HCT116 (cell line): Measurements from ENCODE around the gene ADA. TPM values are rescaled to one million over a fixed set of nuclear protein-coding genes. Genes with fewer than 3 reads are reported as not detected.

Experiments
- ATAC-seq: fragments of 200-7000 bp; cut with Tn5 transposase; 2 replicates; pipeline ENCODE4 v1.9.1; 2020; ENCODE audit warnings: mild to moderate bottlenecking, moderate library complexity
- BruUV-seq: library from RNA; stranded (reverse); fragments of 400-500 nt; replicated peaks from 2 replicates; lab custom pipeline; 2021; lab: Mats Ljungman, UMichigan
- CTCF ChIA-PET: fragments of 300-600 bp; sonication (Branson Sonifier 250); formaldehyde crosslinking; loops from one replicate; lab custom pipeline; 2021; ENCODE audit warnings: antibody characterized with exemption; lab: Charles Lee
- POLR2A ChIA-PET: fragments of 300-600, 350-600 bp; sonication (Branson Sonifier 250); formaldehyde crosslinking; loops from one replicate; lab custom pipeline; 2021; ENCODE audit warnings: antibody characterized with exemption; lab: Charles Lee
- RAD21 ChIA-PET, 2 experiments: fragments of 300-600 bp; sonication (Branson Sonifier 250); formaldehyde crosslinking; loops; one replicate each; lab custom pipeline; 2023; ENCODE audit warnings: low total read pairs in 2 of 2; ENCODE audit not compliant: uncharacterized antibody in 2 of 2, unreplicated experiment in 2 of 2, low non-redundant PET in 1 of 2; lab: Charles Lee
- DNase-seq: peaks from one replicate; pipeline ENCODE4 v3.0.0-alpha.2; 2010; ENCODE audit warnings: low read depth, low spot score
- H2AFZ ChIP-seq: fragments of 200-600 bp; shearing (Covaris generic), sonication (generic); 2 replicates; pipeline ENCODE4 v1.6.1; 2017; ENCODE audit warnings: low read depth, mixed run types, mixed read lengths, antibody characterized with exemption, low read length; ENCODE audit not compliant: poor library complexity, severe bottlenecking
- H3K27ac ChIP-seq: 2 replicates; pipeline ENCODE4 v1.5.1; 2012; ENCODE audit warnings: low read depth, low read length
- H3K27me3 ChIP-seq: fragments of 200-600 bp; sonication (generic); 2 replicates; pipeline ENCODE4 v1.6.1; 2016; ENCODE audit warnings: mixed run types, low read length, mixed read lengths; ENCODE audit not compliant: insufficient read depth
- H3K36me3 ChIP-seq, 2 experiments: fragments of 200-500 bp in 1 of 2; fragments of 200-600 bp in 1 of 2; sonication (Bioruptor generic) in 1 of 2; sonication (generic) in 1 of 2; 2 replicates each; pipeline versions ENCODE4 v1.5.1 to v1.6.1; 2014 to 2016; ENCODE audit warnings: low read length in 2 of 2, inconsistent platforms in 1 of 2, mixed read lengths in 1 of 2, mixed run types in 1 of 2; ENCODE audit not compliant: insufficient read depth in 2 of 2, control insufficient read depth in 1 of 2
- H3K4me1 ChIP-seq, 2 experiments: fragments of 200-600 bp in 1 of 2; sonication (generic) in 1 of 2; 2 replicates each; pipeline versions ENCODE4 v1.5.1 to v1.6.1; 2012 to 2017; ENCODE audit warnings: low read length in 2 of 2, inconsistent platforms in 1 of 2, mild to moderate bottlenecking in 1 of 2, mixed read lengths in 1 of 2, mixed run types in 1 of 2, moderate library complexity in 1 of 2; ENCODE audit not compliant: insufficient read depth in 2 of 2, control insufficient read depth in 1 of 2
- H3K4me2 ChIP-seq: fragments of 200-600 bp; sonication (generic); 2 replicates; pipeline ENCODE4 v1.6.1; 2017; ENCODE audit warnings: mixed run types, low read length, mixed read lengths
- H3K4me3 ChIP-seq, 2 experiments: fragments of 200-600 bp in 1 of 2; sonication (generic) in 1 of 2; replicated peaks in 1 of 2; 2 replicates each; pipeline ENCODE4 v1.5.1; 2011 to 2016; ENCODE audit warnings: low read length in 2 of 2, control low read depth in 1 of 2, low read depth in 1 of 2, mild to moderate bottlenecking in 1 of 2, mixed read lengths in 1 of 2, mixed run types in 1 of 2
- H3K79me2 ChIP-seq: fragments of 200-600 bp; sonication (generic); 2 replicates; pipeline ENCODE4 v1.6.1; 2017; ENCODE audit warnings: mild to moderate bottlenecking, mixed run types, low read length, moderate library complexity, mixed read lengths; ENCODE audit not compliant: insufficient read depth
- H3K9ac ChIP-seq: fragments of 200-600 bp; sonication (generic); 2 replicates; pipeline ENCODE4 v1.6.1; 2016; ENCODE audit warnings: low read length, mixed read lengths
- H3K9me2 ChIP-seq: fragments of 200-600 bp; sonication (generic), shearing (Covaris generic); 2 replicates; pipeline ENCODE4 v1.6.1; 2017; ENCODE audit warnings: mixed run types, mild to moderate bottlenecking, moderate library complexity; ENCODE audit not compliant: insufficient read depth
- H3K9me3 ChIP-seq, 2 experiments: fragments of 200-500 bp in 1 of 2; fragments of 200-600 bp in 1 of 2; sonication (Bioruptor generic) in 1 of 2; sonication (generic) in 1 of 2; 2 replicates each; pipeline ENCODE4 v1.6.1; 2014 to 2017; ENCODE audit warnings: low read length in 2 of 2, mixed read lengths in 2 of 2, inconsistent platforms in 1 of 2, low read depth in 1 of 2, mild to moderate bottlenecking in 1 of 2, mixed run types in 1 of 2, moderate library complexity in 1 of 2; ENCODE audit not compliant: control insufficient read depth in 1 of 2, insufficient read depth in 1 of 2
- H4K20me1 ChIP-seq: fragments of 200-600 bp; sonication (generic), shearing (Covaris generic); 2 replicates; pipeline ENCODE4 v1.6.1; 2017; ENCODE audit warnings: mixed run types, mild to moderate bottlenecking, moderate library complexity; ENCODE audit not compliant: insufficient read depth
- ATF3 ChIP-seq: IDR thresholded peaks from 2 replicates; pipeline ENCODE4 v1.6.1; 2012
- CBX3 ChIP-seq: IDR thresholded peaks from 2 replicates; pipeline ENCODE4 v1.6.1; 2012; ENCODE audit warnings: low read depth
- CEBPB ChIP-seq: IDR thresholded peaks from 2 replicates; pipeline ENCODE4 v1.6.1; 2012; ENCODE audit warnings: low read depth
- ELF1 ChIP-seq: IDR thresholded peaks from 2 replicates; pipeline ENCODE4 v1.6.1; 2012; ENCODE audit warnings: low read depth, borderline replicate concordance
- EZH2 ChIP-seq: fragments of 200-600 bp; sonication (generic); IDR thresholded peaks from 2 replicates; pipeline ENCODE4 v1.6.1; 2017; ENCODE audit warnings: antibody characterized with exemption, mixed run types
- EZH2phosphoT487 ChIP-seq: fragments of 200-600 bp; IDR thresholded peaks from 2 replicates; pipeline ENCODE4 v1.6.1; 2018; ENCODE audit warnings: antibody characterized with exemption, borderline replicate concordance
- FOSL1 ChIP-seq: IDR thresholded peaks from 2 replicates; pipeline ENCODE4 v1.6.1; 2012; ENCODE audit warnings: low read depth
- JUND ChIP-seq: IDR thresholded peaks from 2 replicates; pipeline ENCODE4 v1.6.1; 2012
- POLR2A ChIP-seq: IDR thresholded peaks from 2 replicates; pipeline ENCODE4 v1.7.0; 2011; ENCODE audit warnings: borderline replicate concordance; ENCODE audit not compliant: insufficient read depth, insufficient read length; ENCODE audit errors: extremely low read depth
- RAD21 ChIP-seq: IDR thresholded peaks from 2 replicates; pipeline ENCODE4 v1.6.1; 2012; ENCODE audit warnings: low read depth, mild to moderate bottlenecking
- SP1 ChIP-seq: IDR thresholded peaks from 2 replicates; pipeline ENCODE4 v1.6.1; 2012; ENCODE audit warnings: low read depth
- SRF ChIP-seq: IDR thresholded peaks from 2 replicates; pipeline ENCODE4 v1.6.1; 2012; ENCODE audit warnings: low read depth
- TCF7L2 ChIP-seq: IDR thresholded peaks from 2 replicates; pipeline ENCODE4 v1.7.0; 2011; ENCODE audit warnings: borderline replicate concordance, inconsistent platforms; ENCODE audit not compliant: insufficient read depth, insufficient read length; ENCODE audit errors: extremely low read depth
- ZFX ChIP-seq: fragments of 450-650 bp; IDR thresholded peaks from 2 replicates; pipeline ENCODE4 v1.6.1; 2017
- intact Hi-C: fragments of 100-400 bp; cut with micrococcal nuclease; formaldehyde crosslinking; loops from 2 replicates; pipeline ENCODE4 v1.10.0; 2022
- total RNA-seq: library from RNA; stranded (reverse); gene quantifications from one replicate; pipeline ENCODE4 v1.2.1, GENCODE V29; 2021; ENCODE audit not compliant: unreplicated experiment
- TF ChIP-seq, protein P1 (sequence below): IDR thresholded peaks from 2 replicates; pipeline ENCODE4 v1.6.1; 2012; ENCODE audit warnings: low read depth
- TF ChIP-seq, protein P2 (sequence below): IDR thresholded peaks from 2 replicates; pipeline ENCODE4 v1.6.1; 2012
- TF ChIP-seq, protein P3 (sequence below), 3 experiments: fragments of 200-600 bp in 1 of 3; sonication (generic) in 1 of 3; IDR thresholded peaks in 2 of 3; conservative IDR thresholded peaks in 1 of 3; 2 replicates each; pipeline ENCODE4 v1.5.1; 2012 to 2017; ENCODE audit warnings: low read depth in 2 of 3, low read length in 2 of 3, antibody characterized with exemption in 1 of 3, borderline replicate concordance in 1 of 3, control low read depth in 1 of 3, mild to moderate bottlenecking in 1 of 3, mixed read lengths in 1 of 3, mixed run types in 1 of 3, moderate library complexity in 1 of 3; ENCODE audit not compliant: insufficient read depth in 1 of 3

ADA gene
- total RNA-seq, 1 experiment from 2014 or later, result 25.9 TPM

DNA sequence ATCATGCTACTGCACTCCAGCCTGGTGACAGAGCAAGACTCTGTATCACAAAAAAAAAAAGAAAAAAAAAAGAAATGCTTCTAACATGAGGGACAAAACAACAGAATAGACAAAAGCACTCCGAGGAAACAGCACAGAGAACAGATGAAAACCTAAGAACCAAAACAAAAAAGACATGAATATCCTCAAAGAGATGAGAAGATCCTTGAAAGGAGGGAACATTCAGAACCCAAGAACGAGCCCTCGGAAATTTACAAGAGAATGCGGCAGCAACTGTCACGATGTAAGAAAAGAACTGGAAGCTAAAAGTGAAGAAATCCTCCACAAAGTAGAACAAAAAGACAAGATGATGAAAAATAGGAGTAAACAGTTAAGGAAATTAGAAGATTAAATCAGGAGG lies 21.2 kb downstream of the ADA start:
- Histone ChIP-seq H3K9ac (no peak overlapping the region), H3K27ac (no peak overlapping the region), H3K9me2 (no peaks in the 10 kb centered on the region), H3K79me2 (no peaks in the 10 kb centered on the region), H3K4me3 (no peak overlapping the region), H3K9me3 (no peaks in the 10 kb centered on the region), H3K4me2 (no peak overlapping the region), H3K4me1 (no peaks in the 10 kb centered on the region), H2AFZ (no peak overlapping the region), H3K27me3 (no peaks in the 10 kb centered on the region), H4K20me1 (no peaks in the 10 kb centered on the region), H3K36me3 (no peaks in the 10 kb centered on the region; a peak in 1 of 4 replicates)
- POLR2A ChIA-PET, result no interaction called here
- CTCF ChIA-PET, result no interaction called here
- ATAC-seq, result no peak
- DNase-seq, result no peak
- BruUV-seq, result no TSS peak
- RAD21 ChIA-PET, result no interaction called here
- no peak for TF ChIP-seq CEBPB
- no peak for TF ChIP-seq ZFX
- intact Hi-C loops, result no loop called here

DNA sequence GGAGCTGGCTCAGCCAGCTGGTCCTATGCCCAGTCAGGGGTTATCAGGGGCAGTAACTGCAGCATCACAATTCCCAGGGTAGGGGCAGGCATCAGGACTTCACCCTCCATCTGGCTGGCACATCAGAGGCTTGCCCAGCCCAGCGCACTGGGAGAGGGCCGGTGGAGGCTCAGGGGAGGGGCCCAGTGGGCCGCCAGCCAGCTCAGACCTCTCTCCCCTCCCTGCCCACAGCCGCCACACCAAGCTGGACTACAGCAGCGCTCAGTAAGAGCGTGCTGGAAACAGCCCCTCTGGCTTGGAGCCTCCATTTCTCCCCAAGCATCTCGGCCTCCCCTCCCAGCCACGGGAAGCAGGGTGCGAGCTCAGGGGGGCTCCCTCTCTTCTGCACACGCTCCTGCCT lies 22.0 kb downstream of the ADA start:
- no peak for ATAC-seq

More for the DNA sequence above, 22.0 kb downstream of the ADA start:
- H3K36me3 ChIP-seq, result peaks cover 0 to under 1% of the 10 kb centered on the region in 2 experiments; a peak in 2 of 4 replicates
- H3K9ac ChIP-seq, result no peak overlapping the region
- H3K4me1 ChIP-seq, result no peaks in the 10 kb centered on the region
- TF ChIP-seq EZH2phosphoT487 (no peak), RAD21 (no peak), POLR2A (no peak), FOSL1 (no peak), TCF7L2 (no peak), JUND (no peak), SRF (no peak), ELF1 (no peak), SP1 (no peak), ATF3 (no peak), CEBPB (no peak), CBX3 (no peak), EZH2 (no peak)
- TF ChIP-seq, protein P1, sequence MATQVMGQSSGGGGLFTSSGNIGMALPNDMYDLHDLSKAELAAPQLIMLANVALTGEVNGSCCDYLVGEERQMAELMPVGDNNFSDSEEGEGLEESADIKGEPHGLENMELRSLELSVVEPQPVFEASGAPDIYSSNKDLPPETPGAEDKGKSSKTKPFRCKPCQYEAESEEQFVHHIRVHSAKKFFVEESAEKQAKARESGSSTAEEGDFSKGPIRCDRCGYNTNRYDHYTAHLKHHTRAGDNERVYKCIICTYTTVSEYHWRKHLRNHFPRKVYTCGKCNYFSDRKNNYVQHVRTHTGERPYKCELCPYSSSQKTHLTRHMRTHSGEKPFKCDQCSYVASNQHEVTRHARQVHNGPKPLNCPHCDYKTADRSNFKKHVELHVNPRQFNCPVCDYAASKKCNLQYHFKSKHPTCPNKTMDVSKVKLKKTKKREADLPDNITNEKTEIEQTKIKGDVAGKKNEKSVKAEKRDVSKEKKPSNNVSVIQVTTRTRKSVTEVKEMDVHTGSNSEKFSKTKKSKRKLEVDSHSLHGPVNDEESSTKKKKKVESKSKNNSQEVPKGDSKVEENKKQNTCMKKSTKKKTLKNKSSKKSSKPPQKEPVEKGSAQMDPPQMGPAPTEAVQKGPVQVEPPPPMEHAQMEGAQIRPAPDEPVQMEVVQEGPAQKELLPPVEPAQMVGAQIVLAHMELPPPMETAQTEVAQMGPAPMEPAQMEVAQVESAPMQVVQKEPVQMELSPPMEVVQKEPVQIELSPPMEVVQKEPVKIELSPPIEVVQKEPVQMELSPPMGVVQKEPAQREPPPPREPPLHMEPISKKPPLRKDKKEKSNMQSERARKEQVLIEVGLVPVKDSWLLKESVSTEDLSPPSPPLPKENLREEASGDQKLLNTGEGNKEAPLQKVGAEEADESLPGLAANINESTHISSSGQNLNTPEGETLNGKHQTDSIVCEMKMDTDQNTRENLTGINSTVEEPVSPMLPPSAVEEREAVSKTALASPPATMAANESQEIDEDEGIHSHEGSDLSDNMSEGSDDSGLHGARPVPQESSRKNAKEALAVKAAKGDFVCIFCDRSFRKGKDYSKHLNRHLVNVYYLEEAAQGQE, result no peak
- TF ChIP-seq, protein P2, sequence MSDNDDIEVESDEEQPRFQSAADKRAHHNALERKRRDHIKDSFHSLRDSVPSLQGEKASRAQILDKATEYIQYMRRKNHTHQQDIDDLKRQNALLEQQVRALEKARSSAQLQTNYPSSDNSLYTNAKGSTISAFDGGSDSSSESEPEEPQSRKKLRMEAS, result no peak
- TF ChIP-seq, protein P3, sequence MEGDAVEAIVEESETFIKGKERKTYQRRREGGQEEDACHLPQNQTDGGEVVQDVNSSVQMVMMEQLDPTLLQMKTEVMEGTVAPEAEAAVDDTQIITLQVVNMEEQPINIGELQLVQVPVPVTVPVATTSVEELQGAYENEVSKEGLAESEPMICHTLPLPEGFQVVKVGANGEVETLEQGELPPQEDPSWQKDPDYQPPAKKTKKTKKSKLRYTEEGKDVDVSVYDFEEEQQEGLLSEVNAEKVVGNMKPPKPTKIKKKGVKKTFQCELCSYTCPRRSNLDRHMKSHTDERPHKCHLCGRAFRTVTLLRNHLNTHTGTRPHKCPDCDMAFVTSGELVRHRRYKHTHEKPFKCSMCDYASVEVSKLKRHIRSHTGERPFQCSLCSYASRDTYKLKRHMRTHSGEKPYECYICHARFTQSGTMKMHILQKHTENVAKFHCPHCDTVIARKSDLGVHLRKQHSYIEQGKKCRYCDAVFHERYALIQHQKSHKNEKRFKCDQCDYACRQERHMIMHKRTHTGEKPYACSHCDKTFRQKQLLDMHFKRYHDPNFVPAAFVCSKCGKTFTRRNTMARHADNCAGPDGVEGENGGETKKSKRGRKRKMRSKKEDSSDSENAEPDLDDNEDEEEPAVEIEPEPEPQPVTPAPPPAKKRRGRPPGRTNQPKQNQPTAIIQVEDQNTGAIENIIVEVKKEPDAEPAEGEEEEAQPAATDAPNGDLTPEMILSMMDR (IDR thresholded peaks at IDR 0.05 in 2 of 3, conservative IDR thresholded peaks at IDR 0.05 in 1 of 3; ENCODE audit: borderline replicate concordance in 1 of 3, insufficient read depth in 1 of 3, low read depth in 2 of 3, low read length in 2 of 3), result no peak
- TF ChIP-seq, all 23 proteins: peak for 0
- POLR2A ChIA-PET, result no interaction called here
- H3K9me3 ChIP-seq, result no peaks in the 10 kb centered on the region
- RAD21 ChIA-PET, result no interaction called here
- H3K4me3 ChIP-seq, result no peak overlapping the region
- no peaks in the 10 kb centered on the region for H3K27me3 ChIP-seq
- no peak overlapping the region for H3K27ac ChIP-seq
- DNase-seq, result no peak
- H2AFZ ChIP-seq, result no peak overlapping the region
- H3K9me2 ChIP-seq, result no peaks in the 10 kb centered on the region
- intact Hi-C loops, result no loop called here
- BruUV-seq, result no TSS peak
- CTCF ChIA-PET, result no interaction called here
- H3K4me2 ChIP-seq, result no peak overlapping the region
- H3K79me2 ChIP-seq, result no peaks in the 10 kb centered on the region
- H4K20me1 ChIP-seq, result no peaks in the 10 kb centered on the region
